GM23338 (cell line): ENCODE data around the gene UQCR11. TPM values are rescaled to one million over a fixed set of nuclear protein-coding genes. Genes with fewer than 3 reads are reported as not detected.

Experiments used
- ATAC-seq: fragments of 200-7000 bp; cut with Tn5 transposase; 3 replicates; pipeline ENCODE4 v1.9.1; 2020
- DNase-seq: peaks from one replicate; pipeline ENCODE4 v3.0.0-alpha.2; 2015; ENCODE audit warnings: low spot score
- H2AFZ ChIP-seq: fragments of 200-600 bp; sonication (generic); 2 replicates; pipeline ENCODE4 v1.8.0; 2016; ENCODE audit warnings: antibody characterized with exemption, mild to moderate bottlenecking, moderate library complexity
- H3F3A ChIP-seq: fragments of 200-600 bp; sonication (generic); replicated peaks from 2 replicates; pipeline ENCODE4 v1.8.0; 2017; ENCODE audit warnings: antibody characterized with exemption, mixed run types, low read depth
- H3K27ac ChIP-seq: fragments of 200-600 bp; sonication (generic); 2 replicates; pipeline ENCODE4 v1.6.1; 2016; ENCODE audit warnings: low read depth
- H3K27me3 ChIP-seq: fragments of 200-600 bp; sonication (generic); 2 replicates; pipeline ENCODE4 v1.8.0; 2016; ENCODE audit warnings: mild to moderate bottlenecking, mixed run types, moderate library complexity; ENCODE audit not compliant: insufficient read depth
- H3K36me3 ChIP-seq: fragments of 200-600 bp; sonication (generic); 2 replicates; pipeline ENCODE4 v1.8.0; 2016; ENCODE audit warnings: mild to moderate bottlenecking; ENCODE audit not compliant: insufficient read depth
- H3K4me1 ChIP-seq: fragments of 200-600 bp; sonication (generic); 2 replicates; pipeline ENCODE4 v1.8.0; 2016; ENCODE audit warnings: mild to moderate bottlenecking, moderate library complexity; ENCODE audit not compliant: insufficient read depth
- H3K4me2 ChIP-seq: fragments of 200-600 bp; sonication (generic); 2 replicates; pipeline ENCODE4 v1.7.1; 2017; ENCODE audit warnings: mixed run types
- H3K4me3 ChIP-seq: fragments of 200-600 bp; sonication (generic); 2 replicates; pipeline ENCODE4 v1.6.1; 2016; ENCODE audit warnings: mixed run types
- H3K79me2 ChIP-seq: fragments of 200-600 bp; sonication (generic); replicated peaks from 2 replicates; pipeline ENCODE4 v1.8.0; 2017; ENCODE audit warnings: mild to moderate bottlenecking; ENCODE audit not compliant: insufficient read depth
- H3K9me2 ChIP-seq: fragments of 200-600 bp; sonication (generic); 2 replicates; pipeline ENCODE4 v1.8.0; 2017; ENCODE audit not compliant: insufficient read depth
- H4K20me1 ChIP-seq: fragments of 200-600 bp; sonication (generic); replicated peaks from 2 replicates; pipeline ENCODE4 v1.8.0; 2017; ENCODE audit warnings: mild to moderate bottlenecking; ENCODE audit not compliant: insufficient read depth
- H3K27ac Mint-ChIP-seq: 2 replicates; pipeline ENCODE4 v1.8.0; 2020; ENCODE audit warnings: inconsistent platforms, mild to moderate bottlenecking, moderate library complexity, mixed read lengths
- H3K27me3 Mint-ChIP-seq: 3 replicates; pipeline ENCODE4 v1.8.0; 2022; ENCODE audit warnings: low read depth, mild to moderate bottlenecking, moderate library complexity, mixed read lengths, inconsistent platforms; ENCODE audit not compliant: insufficient read depth, poor library complexity
- H3K36me3 Mint-ChIP-seq: 3 replicates; pipeline ENCODE4 v1.8.0; 2021; ENCODE audit warnings: low read depth, mild to moderate bottlenecking, inconsistent platforms, moderate library complexity, mixed read lengths
- H3K4me1 Mint-ChIP-seq: 3 replicates; pipeline ENCODE4 v1.8.0; 2020; ENCODE audit warnings: mild to moderate bottlenecking, inconsistent platforms, mixed read lengths
- H3K4me3 Mint-ChIP-seq: 3 replicates; pipeline ENCODE4 v1.8.0; 2021; ENCODE audit warnings: moderate library complexity, mild to moderate bottlenecking, inconsistent platforms, mixed read lengths
- H3K9me3 Mint-ChIP-seq: 3 replicates; pipeline ENCODE4 v1.8.0; 2020; ENCODE audit warnings: moderate library complexity, mild to moderate bottlenecking, inconsistent platforms, mixed read lengths
- CTCF ChIP-seq, 2 experiments: fragments of 200-600 bp in 1 of 2; sonication (generic) in 1 of 2; conservative IDR thresholded peaks; 2 replicates each; pipeline versions ENCODE4 v1.5.1 to v1.6.1; 2016 to 2017; ENCODE audit warnings: antibody characterized with exemption in 2 of 2, low read depth in 2 of 2, mild to moderate bottlenecking in 2 of 2, moderate library complexity in 1 of 2
- ETS1 ChIP-seq: IDR thresholded peaks from 2 replicates; pipeline ENCODE4 v1.6.1; 2016; ENCODE audit warnings: antibody characterized with exemption
- EZH2 ChIP-seq: fragments of 200-600 bp; sonication (generic); IDR thresholded peaks from one replicate; pipeline ENCODE4 v1.8.0; 2017; ENCODE audit warnings: antibody characterized with exemption, mild to moderate bottlenecking, low read depth; ENCODE audit not compliant: unreplicated experiment
- EZH2phosphoT487 ChIP-seq: fragments of 200-600 bp; sonication (generic); IDR thresholded peaks from one replicate; pipeline ENCODE4 v1.8.1; 2018; ENCODE audit warnings: antibody characterized with exemption; ENCODE audit not compliant: unreplicated experiment
- JUNB ChIP-seq: IDR thresholded peaks from one replicate; pipeline ENCODE4 v1.6.1; 2016; ENCODE audit warnings: antibody characterized with exemption; ENCODE audit not compliant: unreplicated experiment
- NANOG ChIP-seq: IDR thresholded peaks from 2 replicates; pipeline ENCODE4 v1.6.1; 2016; ENCODE audit warnings: antibody characterized with exemption, borderline replicate concordance
- POLR2AphosphoS5 ChIP-seq: IDR thresholded peaks from 2 replicates; pipeline ENCODE4 v1.6.1; 2016; ENCODE audit warnings: antibody characterized with exemption, low read depth
- STAT1 ChIP-seq: IDR thresholded peaks from one replicate; pipeline ENCODE4 v1.6.1; 2016; ENCODE audit warnings: antibody characterized with exemption; ENCODE audit not compliant: unreplicated experiment
- ZNF331 ChIP-seq: fragments of 250-450 bp; sonication (Bioruptor Pico); IDR thresholded peaks from 2 replicates; pipeline ENCODE4 v1.5.0; 2020; ENCODE audit warnings: low read depth, mild to moderate bottlenecking, moderate library complexity
- ZNF462 ChIP-seq: fragments of 250-450 bp; sonication (Bioruptor Pico); IDR thresholded peaks from 2 replicates; pipeline ENCODE4 v1.5.0; 2020; ENCODE audit warnings: mild to moderate bottlenecking, moderate library complexity
- polyA plus RNA-seq: library from polyadenylated mRNA; unstranded; fragments of >200 nt; fragmentation: Nextera tagmentation; extraction: Ambion mirVana; gene quantifications from 2 replicates; pipeline ENCODE4 v1.2.1, GENCODE V29; 2016
- total RNA-seq: library from RNA; depleted of rRNA; stranded (reverse); fragments of >200 nt; shearing (Covaris generic); gene quantifications from 2 replicates; pipeline ENCODE4 v1.2.3, GENCODE V29; 2014

The UQCR11 gene
- total and polyA plus RNA-seq, 2 experiments from 2014 or later: 46.4 to 413 TPM

- Histone ChIP-seq H3K27ac (no peak overlapping the region), H3F3A (peaks cover 18% of the 10 kb centered on the region; the same call in 1 of the 2 replicates), H3K27me3 (no peaks in the 10 kb centered on the region), H3K36me3 (peaks cover 22% of the 10 kb centered on the region), H3K9me2 (no peaks in the 10 kb centered on the region), H3K4me3 (no peak overlapping the region), H4K20me1 (peaks cover 32% of the 10 kb centered on the region), H2AFZ (no peak overlapping the region), H3K4me2 (no peak overlapping the region), H3K79me2 (peaks cover 9% of the 10 kb centered on the region), H3K4me1 (no peaks in the 10 kb centered on the region)
- no peak overlapping the region for H3K4me3 Mint-ChIP-seq
- DNase-seq: no peak
- H3K36me3 Mint-ChIP-seq: peaks cover 78% of the 10 kb centered on the region
- H3K9me3 Mint-ChIP-seq: peaks cover 3% of the 10 kb centered on the region; the same call in 1 of the 3 replicates
- no peak overlapping the region for H3K27ac Mint-ChIP-seq
- no peak for TF ChIP-seq ZNF462 (CRISPR knock-in tag)
- TF ChIP-seq JUNB: no peak
- TF ChIP-seq STAT1: no peak
- no peak for TF ChIP-seq ETS1
- TF ChIP-seq NANOG: no peak
- TF ChIP-seq EZH2: no peak
- no peak for TF ChIP-seq EZH2phosphoT487
- no peak for TF ChIP-seq ZNF331 (CRISPR knock-in tag)
- TF ChIP-seq CTCF (conservative IDR thresholded peaks at IDR 0.05; ENCODE audit: low read depth in 2 of 2): no peak
- no peak for TF ChIP-seq POLR2AphosphoS5
- ATAC-seq: no peak
- peaks cover 18% of the 10 kb centered on the region for H3K4me1 Mint-ChIP-seq
- peaks cover 26% of the 10 kb centered on the region for H3K27me3 Mint-ChIP-seq
Measured at GRCh38 chr19:1619703-1620102, 14.4 kb upstream of the UQCR11 start.
